H1 (cell line): ENCODE measurements around the gene BBS9. TPM values are rescaled to one million over a fixed set of nuclear protein-coding genes. Genes with fewer than 3 reads are reported as not detected.

Experiments used
- CTCF ChIA-PET: fragments of 300-600 bp; sonication (Branson Sonifier 250); formaldehyde crosslinking; loops from one replicate; lab custom pipeline; 2021; ENCODE audit not compliant: partially characterized antibody; lab: Charles Lee
- POLR2A ChIA-PET: fragments of 300-600 bp; sonication (Branson Sonifier 250); formaldehyde crosslinking; loops from one replicate; lab custom pipeline; 2021; ENCODE audit warnings: inconsistent platforms; ENCODE audit not compliant: partially characterized antibody; lab: Charles Lee
- DNase-seq, 2 experiments: peaks; one replicate each; pipeline versions ENCODE4 v3.0.0 to v3.0.0-alpha.2; 2010 to 2022; ENCODE audit warnings: low spot score in 2 of 2, low read depth in 1 of 2, mixed read lengths in 1 of 2
- FAIRE-seq: peaks from 2 replicates; lab custom pipeline; 2011; peaks lifted over from hg19 to GRCh38; lab: Jason Lieb, UNC
- H2AFZ ChIP-seq: 2 replicates; pipeline ENCODE4 v1.8.1; 2012; ENCODE audit warnings: low read length, inconsistent platforms
- H2AK5ac ChIP-seq: 2 replicates; pipeline ENCODE4 v1.6.1; 2013; ENCODE audit warnings: low read depth, low read length
- H2BK120ac ChIP-seq: replicated peaks from 2 replicates; pipeline ENCODE3; 2013; ENCODE audit warnings: low read depth, low read length, inconsistent platforms
- H2BK12ac ChIP-seq: 2 replicates; pipeline ENCODE4 v1.6.1; 2013; ENCODE audit warnings: low read depth, low read length
- H2BK15ac ChIP-seq: 2 replicates; pipeline ENCODE4 v1.6.1; 2013; ENCODE audit warnings: low read length
- H2BK20ac ChIP-seq: 2 replicates; pipeline ENCODE4 v1.6.1; 2013; ENCODE audit warnings: low read length
- H2BK5ac ChIP-seq: 2 replicates; pipeline ENCODE4 v1.6.1; 2013; ENCODE audit warnings: low read depth, low read length
- H3K14ac ChIP-seq: 2 replicates; pipeline ENCODE4 v1.6.1; 2013; ENCODE audit warnings: inconsistent platforms; ENCODE audit not compliant: insufficient read length
- H3K18ac ChIP-seq: 2 replicates; pipeline ENCODE4 v1.6.1; 2013; ENCODE audit warnings: low read length; ENCODE audit errors: extremely low read depth
- H3K23ac ChIP-seq: 2 replicates; pipeline ENCODE4 v1.6.1; 2013; ENCODE audit warnings: inconsistent platforms; ENCODE audit not compliant: insufficient read length
- H3K23me2 ChIP-seq: 2 replicates; pipeline ENCODE4 v1.6.1; 2013; ENCODE audit warnings: low read depth, low read length
- H3K27ac ChIP-seq: 2 replicates; pipeline ENCODE4 v1.6.1; 2011; ENCODE audit warnings: low read depth, low read length, inconsistent platforms
- H3K27me3 ChIP-seq, 4 experiments: replicated peaks in 1 of 4; 1 replicate in 1 of 4; 2 replicates in 3 of 4; pipeline versions ENCODE4 v1.6.1 to v1.8.1; 2011 to 2013; ENCODE audit warnings: low read length in 3 of 4, mild to moderate bottlenecking in 3 of 4, inconsistent platforms in 2 of 4, mixed read lengths in 2 of 4, moderate library complexity in 1 of 4; ENCODE audit not compliant: control insufficient read depth in 3 of 4, insufficient read depth in 3 of 4; ENCODE audit errors: extremely low read depth in 1 of 4
- H3K36me3 ChIP-seq, 4 experiments: 2 replicates each; pipeline versions ENCODE4 v1.6.1 to v1.8.1; 2011 to 2013; ENCODE audit warnings: mild to moderate bottlenecking in 4 of 4, low read length in 3 of 4, moderate library complexity in 2 of 4, control low read depth in 1 of 4, inconsistent platforms in 1 of 4; ENCODE audit not compliant: insufficient read depth in 4 of 4, control insufficient read depth in 2 of 4
- H3K4ac ChIP-seq: replicated peaks from 2 replicates; pipeline ENCODE3; 2013; ENCODE audit warnings: low read length, low read depth, mixed read lengths, inconsistent platforms; ENCODE audit not compliant: insufficient read length
- H3K4me1 ChIP-seq, 4 experiments: replicated peaks in 1 of 4; 1 replicate in 1 of 4; 2 replicates in 3 of 4; pipeline versions ENCODE4 v1.6.1 to v1.8.1; 2011 to 2013; ENCODE audit warnings: low read length in 3 of 4, inconsistent platforms in 2 of 4, mixed read lengths in 1 of 4; ENCODE audit not compliant: insufficient read depth in 4 of 4, control insufficient read depth in 3 of 4
- H3K4me2 ChIP-seq, 2 experiments: 2 replicates each; pipeline versions ENCODE4 v1.6.1 to v1.8.1; 2011 to 2013; ENCODE audit warnings: low read depth in 2 of 2, low read length in 2 of 2, control low read depth in 1 of 2, inconsistent platforms in 1 of 2, mild to moderate bottlenecking in 1 of 2; ENCODE audit not compliant: insufficient read depth in 1 of 2
- H3K4me3 ChIP-seq, 4 experiments: fragments of 200-600, 300-600 bp in 1 of 4; sonication (generic), shearing (Covaris generic), sonication (Bioruptor Twin) in 1 of 4; 2 replicates each; pipeline versions ENCODE4 v1.5.1 to v1.8.1; 2011 to 2016; ENCODE audit warnings: low read length in 4 of 4, low read depth in 3 of 4, control low read depth in 2 of 4, inconsistent platforms in 2 of 4, mild to moderate bottlenecking in 2 of 4, mixed read lengths in 1 of 4, moderate library complexity in 1 of 4; ENCODE audit not compliant: insufficient read depth in 2 of 4; ENCODE audit errors: extremely low read depth in 1 of 4
- H3K56ac ChIP-seq: replicated peaks from 2 replicates; pipeline ENCODE3; 2013; ENCODE audit warnings: low read depth, mild to moderate bottlenecking, mixed read lengths, low read length, inconsistent platforms; ENCODE audit not compliant: insufficient read length
- H3K79me1 ChIP-seq: 2 replicates; pipeline ENCODE4 v1.6.1; 2013; ENCODE audit warnings: low read depth, low read length, control low read depth
- H3K79me2 ChIP-seq, 2 experiments: 2 replicates each; pipeline versions ENCODE4 v1.6.1 to v1.8.1; 2012 to 2013; ENCODE audit warnings: low read length in 2 of 2, mild to moderate bottlenecking in 2 of 2, inconsistent platforms in 1 of 2; ENCODE audit not compliant: insufficient read depth in 2 of 2, control insufficient read depth in 1 of 2
- H3K9ac ChIP-seq, 4 experiments: replicated peaks in 1 of 4; 1 replicate in 1 of 4; 2 replicates in 3 of 4; pipeline versions ENCODE4 v1.6.1 to v1.8.1; 2011 to 2013; ENCODE audit warnings: low read depth in 3 of 4, low read length in 3 of 4, control low read depth in 2 of 4, mild to moderate bottlenecking in 2 of 4, moderate library complexity in 2 of 4, inconsistent platforms in 1 of 4; ENCODE audit errors: extremely low read depth in 1 of 4
- H3K9me3 ChIP-seq, 2 experiments: 2 replicates each; pipeline versions ENCODE4 v1.6.1 to v1.8.1; 2012 to 2013; ENCODE audit warnings: mild to moderate bottlenecking in 2 of 2, moderate library complexity in 2 of 2, control low read depth in 1 of 2, inconsistent platforms in 1 of 2, low read depth in 1 of 2, low read length in 1 of 2, mixed read lengths in 1 of 2; ENCODE audit not compliant: insufficient read depth in 2 of 2
- H4K20me1 ChIP-seq, 2 experiments: replicated peaks in 1 of 2; 2 replicates each; pipeline versions ENCODE3 to v1.8.1; 2011 to 2013; ENCODE audit warnings: inconsistent platforms in 2 of 2, low read length in 2 of 2, mild to moderate bottlenecking in 1 of 2; ENCODE audit not compliant: insufficient read depth in 2 of 2, control insufficient read depth in 1 of 2
- H4K5ac ChIP-seq: 2 replicates; pipeline ENCODE4 v1.6.1; 2013; ENCODE audit warnings: low read length, low read depth, mixed read lengths, inconsistent platforms; ENCODE audit not compliant: insufficient read length
- H4K8ac ChIP-seq: 2 replicates; pipeline ENCODE4 v1.8.0; 2013; ENCODE audit warnings: mild to moderate bottlenecking, moderate library complexity, low read length, inconsistent platforms; ENCODE audit not compliant: insufficient read depth; ENCODE audit errors: extremely low read depth
- H4K91ac ChIP-seq: replicated peaks from 2 replicates; pipeline ENCODE3; 2013; ENCODE audit warnings: low read length, mixed read lengths, inconsistent platforms; ENCODE audit not compliant: insufficient read length
- ASH2L ChIP-seq: fragments of 200-600, 300-600 bp; sonication (generic); IDR thresholded peaks from one replicate; pipeline ENCODE4 v1.7.1; 2017; ENCODE audit warnings: low read length
- CBX8 ChIP-seq: fragments of 300-800, 300-1000 bp; sonication (generic); IDR thresholded peaks from 2 replicates; pipeline ENCODE4 v1.7.1; 2016; ENCODE audit warnings: low read depth, low read length, borderline replicate concordance
- GABPA ChIP-seq: IDR thresholded peaks from 2 replicates; pipeline ENCODE4 v1.6.1; 2011; ENCODE audit warnings: mild to moderate bottlenecking, low read length, moderate library complexity, borderline replicate concordance; ENCODE audit not compliant: insufficient read depth
- SP1 ChIP-seq: IDR thresholded peaks from 2 replicates; pipeline ENCODE4 v1.6.1; 2011; ENCODE audit warnings: low read depth, low read length
- SUZ12 ChIP-seq: fragments of 200-600 bp; sonication (generic); IDR thresholded peaks from 2 replicates; pipeline ENCODE4 v1.6.1; 2012; ENCODE audit warnings: mild to moderate bottlenecking, inconsistent platforms, low read length, moderate library complexity, mixed read lengths
- polyA plus RNA-seq, 7 experiments: library from polyadenylated mRNA; depleted of rRNA in 3 of 7; stranded (reverse) in 5 of 7; unstranded in 2 of 7; fragments of >200 nt in 5 of 7; fragments of 200-250 nt in 2 of 7; gene quantifications; 1 replicate in 5 of 7; 2 replicates in 1 of 7; 4 replicates in 1 of 7; pipeline versions ENCODE4 v1.2.1 to v1.2.3, GENCODE V29; 2011 to 2013; ENCODE audit warnings: missing spikeins in 2 of 7, mixed read lengths in 2 of 7
- total RNA-seq: library from RNA; stranded (reverse); fragmentation: NEBNext Ultra II Directional; extraction: Animal tissue kit (Norgen Biotek cat#: 25700); gene quantifications from 2 replicates; pipeline ENCODE4 v1.2.1, GENCODE V29; 2021
- TF ChIP-seq, protein P1 (sequence below): IDR thresholded peaks from 2 replicates; pipeline ENCODE4 v1.6.1; 2011; ENCODE audit warnings: low read length, improper control_type of control experiment

Gene BBS9
- total and polyA plus RNA-seq, 2 of the 8 experiments (the other 6 are each of a cell fraction or from before 2014, with no cell fraction given), result 22.3 to 37.0 TPM

DNA sequence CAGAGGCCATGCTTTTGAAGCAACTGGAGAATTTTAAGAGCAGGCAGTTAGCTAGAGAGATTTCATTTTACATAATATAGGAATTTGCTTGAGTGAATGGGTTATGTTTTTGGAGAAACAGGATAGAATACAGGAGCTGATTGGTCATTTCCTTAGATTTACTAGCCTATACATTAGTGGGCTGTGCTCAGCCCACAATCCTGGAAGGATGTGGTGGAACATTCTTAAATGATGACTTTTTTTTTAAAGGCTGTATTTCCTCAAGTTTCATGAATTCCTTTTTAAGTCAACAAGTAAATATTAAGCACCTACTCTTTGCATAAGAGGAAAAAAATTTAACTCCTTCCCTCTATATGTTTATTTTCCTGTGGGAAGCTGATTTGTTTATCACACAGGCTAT, 461.6 kb downstream of the BBS9 start:
- Histone ChIP-seq H2BK12ac (no peak overlapping the region), H3K9ac (no peak overlapping the region), H3K4ac (no peak overlapping the region), H2BK15ac (no peak overlapping the region), H3K79me2 (no peaks in the 10 kb centered on the region), H3K18ac (no peak overlapping the region), H3K4me3 (no peak overlapping the region), H3K9me3 (no peaks in the 10 kb centered on the region), H3K4me2 (no peak overlapping the region), H2BK120ac (no peak overlapping the region), H3K79me1 (no peaks in the 10 kb centered on the region), H3K36me3 (no peaks in the 10 kb centered on the region), H3K4me1 (no peaks in the 10 kb centered on the region), H4K5ac (no peak overlapping the region), H3K56ac (no peak overlapping the region), H2BK5ac (no peak overlapping the region), H2BK20ac (no peak overlapping the region), H4K8ac (no peak overlapping the region), H3K23ac (no peak overlapping the region), H4K91ac (no peak overlapping the region), H3K27me3 (peaks cover 0 to under 1% (median 0%) of the 10 kb centered on the region in 4 experiments; a peak in 1 of 7 replicates), H3K14ac (no peak overlapping the region), H3K23me2 (no peaks in the 10 kb centered on the region), H2AFZ (no peak overlapping the region), H4K20me1 (peaks cover 0 to 2% of the 10 kb centered on the region in 2 experiments), H2AK5ac (no peak overlapping the region), H3K27ac (no peak overlapping the region)
- ChIA-PET CTCF (interaction anchor here (0.6 to 1.0 kb wide), 2 partner anchors 21 to 29 kb away, joined by 3 to 4 read pairs; no protein-coding TSS in a partner anchor), POLR2A (no interaction called here)
- TF ChIP-seq SP1 (no peak), ASH2L (no peak), SUZ12 (no peak), CBX8 (no peak), GABPA (no peak)
- TF ChIP-seq, protein P1, sequence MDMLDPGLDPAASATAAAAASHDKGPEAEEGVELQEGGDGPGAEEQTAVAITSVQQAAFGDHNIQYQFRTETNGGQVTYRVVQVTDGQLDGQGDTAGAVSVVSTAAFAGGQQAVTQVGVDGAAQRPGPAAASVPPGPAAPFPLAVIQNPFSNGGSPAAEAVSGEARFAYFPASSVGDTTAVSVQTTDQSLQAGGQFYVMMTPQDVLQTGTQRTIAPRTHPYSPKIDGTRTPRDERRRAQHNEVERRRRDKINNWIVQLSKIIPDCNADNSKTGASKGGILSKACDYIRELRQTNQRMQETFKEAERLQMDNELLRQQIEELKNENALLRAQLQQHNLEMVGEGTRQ, result no peak
- FAIRE-seq, result no peak
- no peak for DNase-seq
